HCT116 (cell line): Measurements from ENCODE around the gene IFNA13. TPM values are rescaled to one million over a fixed set of nuclear protein-coding genes. Genes with fewer than 3 reads are reported as not detected.

Source experiments
- ATAC-seq: fragments of 200-7000 bp; cut with Tn5 transposase; 2 replicates; pipeline ENCODE4 v1.9.1; 2020; ENCODE audit warnings: mild to moderate bottlenecking, moderate library complexity
- BruUV-seq: library from RNA; stranded (reverse); fragments of 400-500 nt; replicated peaks from 2 replicates; lab custom pipeline; 2021; lab: Mats Ljungman, UMichigan
- CTCF ChIA-PET: fragments of 300-600 bp; sonication (Branson Sonifier 250); formaldehyde crosslinking; loops from one replicate; lab custom pipeline; 2021; ENCODE audit warnings: antibody characterized with exemption; lab: Charles Lee
- POLR2A ChIA-PET: fragments of 300-600, 350-600 bp; sonication (Branson Sonifier 250); formaldehyde crosslinking; loops from one replicate; lab custom pipeline; 2021; ENCODE audit warnings: antibody characterized with exemption; lab: Charles Lee
- RAD21 ChIA-PET, 2 experiments: fragments of 300-600 bp; sonication (Branson Sonifier 250); formaldehyde crosslinking; loops; one replicate each; lab custom pipeline; 2023; ENCODE audit warnings: low total read pairs in 2 of 2; ENCODE audit not compliant: uncharacterized antibody in 2 of 2, unreplicated experiment in 2 of 2, low non-redundant PET in 1 of 2; lab: Charles Lee
- DNase-seq: peaks from one replicate; pipeline ENCODE4 v3.0.0-alpha.2; 2010; ENCODE audit warnings: low read depth, low spot score
- H2AFZ ChIP-seq: fragments of 200-600 bp; shearing (Covaris generic), sonication (generic); 2 replicates; pipeline ENCODE4 v1.6.1; 2017; ENCODE audit warnings: low read depth, mixed run types, mixed read lengths, antibody characterized with exemption, low read length; ENCODE audit not compliant: poor library complexity, severe bottlenecking
- H3K27ac ChIP-seq: 2 replicates; pipeline ENCODE4 v1.5.1; 2012; ENCODE audit warnings: low read depth, low read length
- H3K27me3 ChIP-seq: fragments of 200-600 bp; sonication (generic); 2 replicates; pipeline ENCODE4 v1.6.1; 2016; ENCODE audit warnings: mixed run types, low read length, mixed read lengths; ENCODE audit not compliant: insufficient read depth
- H3K36me3 ChIP-seq, 2 experiments: fragments of 200-500 bp in 1 of 2; fragments of 200-600 bp in 1 of 2; sonication (Bioruptor generic) in 1 of 2; sonication (generic) in 1 of 2; 2 replicates each; pipeline versions ENCODE4 v1.5.1 to v1.6.1; 2014 to 2016; ENCODE audit warnings: low read length in 2 of 2, inconsistent platforms in 1 of 2, mixed read lengths in 1 of 2, mixed run types in 1 of 2; ENCODE audit not compliant: insufficient read depth in 2 of 2, control insufficient read depth in 1 of 2
- H3K4me1 ChIP-seq, 2 experiments: fragments of 200-600 bp in 1 of 2; sonication (generic) in 1 of 2; 2 replicates each; pipeline versions ENCODE4 v1.5.1 to v1.6.1; 2012 to 2017; ENCODE audit warnings: low read length in 2 of 2, inconsistent platforms in 1 of 2, mild to moderate bottlenecking in 1 of 2, mixed read lengths in 1 of 2, mixed run types in 1 of 2, moderate library complexity in 1 of 2; ENCODE audit not compliant: insufficient read depth in 2 of 2, control insufficient read depth in 1 of 2
- H3K4me2 ChIP-seq: fragments of 200-600 bp; sonication (generic); 2 replicates; pipeline ENCODE4 v1.6.1; 2017; ENCODE audit warnings: mixed run types, low read length, mixed read lengths
- H3K4me3 ChIP-seq, 2 experiments: fragments of 200-600 bp in 1 of 2; sonication (generic) in 1 of 2; replicated peaks in 1 of 2; 2 replicates each; pipeline ENCODE4 v1.5.1; 2011 to 2016; ENCODE audit warnings: low read length in 2 of 2, control low read depth in 1 of 2, low read depth in 1 of 2, mild to moderate bottlenecking in 1 of 2, mixed read lengths in 1 of 2, mixed run types in 1 of 2
- H3K79me2 ChIP-seq: fragments of 200-600 bp; sonication (generic); 2 replicates; pipeline ENCODE4 v1.6.1; 2017; ENCODE audit warnings: mild to moderate bottlenecking, mixed run types, low read length, moderate library complexity, mixed read lengths; ENCODE audit not compliant: insufficient read depth
- H3K9ac ChIP-seq: fragments of 200-600 bp; sonication (generic); 2 replicates; pipeline ENCODE4 v1.6.1; 2016; ENCODE audit warnings: low read length, mixed read lengths
- H3K9me2 ChIP-seq: fragments of 200-600 bp; sonication (generic), shearing (Covaris generic); 2 replicates; pipeline ENCODE4 v1.6.1; 2017; ENCODE audit warnings: mixed run types, mild to moderate bottlenecking, moderate library complexity; ENCODE audit not compliant: insufficient read depth
- H3K9me3 ChIP-seq, 2 experiments: fragments of 200-500 bp in 1 of 2; fragments of 200-600 bp in 1 of 2; sonication (Bioruptor generic) in 1 of 2; sonication (generic) in 1 of 2; 2 replicates each; pipeline ENCODE4 v1.6.1; 2014 to 2017; ENCODE audit warnings: low read length in 2 of 2, mixed read lengths in 2 of 2, inconsistent platforms in 1 of 2, low read depth in 1 of 2, mild to moderate bottlenecking in 1 of 2, mixed run types in 1 of 2, moderate library complexity in 1 of 2; ENCODE audit not compliant: control insufficient read depth in 1 of 2, insufficient read depth in 1 of 2
- H4K20me1 ChIP-seq: fragments of 200-600 bp; sonication (generic), shearing (Covaris generic); 2 replicates; pipeline ENCODE4 v1.6.1; 2017; ENCODE audit warnings: mixed run types, mild to moderate bottlenecking, moderate library complexity; ENCODE audit not compliant: insufficient read depth
- CBX3 ChIP-seq: IDR thresholded peaks from 2 replicates; pipeline ENCODE4 v1.6.1; 2012; ENCODE audit warnings: low read depth
- CTCF ChIP-seq, 3 experiments: fragments of 200-600 bp in 1 of 3; sonication (generic) in 1 of 3; IDR thresholded peaks in 2 of 3; conservative IDR thresholded peaks in 1 of 3; 2 replicates each; pipeline ENCODE4 v1.5.1; 2012 to 2017; ENCODE audit warnings: low read depth in 2 of 3, low read length in 2 of 3, antibody characterized with exemption in 1 of 3, borderline replicate concordance in 1 of 3, control low read depth in 1 of 3, mild to moderate bottlenecking in 1 of 3, mixed read lengths in 1 of 3, mixed run types in 1 of 3, moderate library complexity in 1 of 3; ENCODE audit not compliant: insufficient read depth in 1 of 3
- EGR1 ChIP-seq: IDR thresholded peaks from 2 replicates; pipeline ENCODE4 v1.6.1; 2012; ENCODE audit warnings: low read depth
- EZH2phosphoT487 ChIP-seq: fragments of 200-600 bp; IDR thresholded peaks from 2 replicates; pipeline ENCODE4 v1.6.1; 2018; ENCODE audit warnings: antibody characterized with exemption, borderline replicate concordance
- FOSL1 ChIP-seq: IDR thresholded peaks from 2 replicates; pipeline ENCODE4 v1.6.1; 2012; ENCODE audit warnings: low read depth
- JUND ChIP-seq: IDR thresholded peaks from 2 replicates; pipeline ENCODE4 v1.6.1; 2012
- POLR2A ChIP-seq: IDR thresholded peaks from 2 replicates; pipeline ENCODE4 v1.7.0; 2011; ENCODE audit warnings: borderline replicate concordance; ENCODE audit not compliant: insufficient read depth, insufficient read length; ENCODE audit errors: extremely low read depth
- RAD21 ChIP-seq: IDR thresholded peaks from 2 replicates; pipeline ENCODE4 v1.6.1; 2012; ENCODE audit warnings: low read depth, mild to moderate bottlenecking
- SP1 ChIP-seq: IDR thresholded peaks from 2 replicates; pipeline ENCODE4 v1.6.1; 2012; ENCODE audit warnings: low read depth
- SRF ChIP-seq: IDR thresholded peaks from 2 replicates; pipeline ENCODE4 v1.6.1; 2012; ENCODE audit warnings: low read depth
- YY1 ChIP-seq: IDR thresholded peaks from 2 replicates; pipeline ENCODE4 v1.6.1; 2011; ENCODE audit warnings: low read length, low read depth, moderate library complexity, mild to moderate bottlenecking; ENCODE audit not compliant: insufficient replicate concordance; ENCODE audit errors: extremely low read depth
- ZBTB33 ChIP-seq: IDR thresholded peaks from 2 replicates; pipeline ENCODE4 v1.6.1; 2011; ENCODE audit warnings: mild to moderate bottlenecking, low read length, moderate library complexity; ENCODE audit not compliant: insufficient replicate concordance; ENCODE audit errors: extremely low read depth
- ZFX ChIP-seq: fragments of 450-650 bp; IDR thresholded peaks from 2 replicates; pipeline ENCODE4 v1.6.1; 2017
- ZNF274 ChIP-seq: fragments of 200-500 bp; sonication (Bioruptor generic); IDR thresholded peaks from 2 replicates; pipeline ENCODE4 v1.6.1; 2014; ENCODE audit warnings: mild to moderate bottlenecking, low read depth, low read length, inconsistent platforms
- intact Hi-C: fragments of 100-400 bp; cut with micrococcal nuclease; formaldehyde crosslinking; loops from 2 replicates; pipeline ENCODE4 v1.10.0; 2022
- total RNA-seq: library from RNA; stranded (reverse); gene quantifications from one replicate; pipeline ENCODE4 v1.2.1, GENCODE V29; 2021; ENCODE audit not compliant: unreplicated experiment
- TF ChIP-seq, protein P1 (sequence below): IDR thresholded peaks from 2 replicates; pipeline ENCODE4 v1.6.1; 2012

The IFNA13 gene
- total RNA-seq, 1 experiment from 2014 or later: not detected

GRCh38 chr9:21362287-21362686 lies 5.6 kb downstream of the IFNA13 start:
- no peaks in the 10 kb centered on the region for H3K9me3 ChIP-seq
- H3K4me3 ChIP-seq: no peak overlapping the region
- no peak overlapping the region for H3K27ac ChIP-seq
- no peak overlapping the region for H2AFZ ChIP-seq
- 0 out of 2 replicates have a peak, but pooled peaks cover 3% of the 10 kb centered on the region for H3K27me3 ChIP-seq
- DNase-seq: no peak
- ChIA-PET RAD21 (no interaction called here), CTCF (no interaction called here), POLR2A (no interaction called here)
- no peaks in the 10 kb centered on the region for H4K20me1 ChIP-seq
- H3K9ac ChIP-seq: no peak overlapping the region
- H3K9me2 ChIP-seq: no peaks in the 10 kb centered on the region
- H3K36me3 ChIP-seq: no peaks in the 10 kb centered on the region
- ATAC-seq: no peak
- BruUV-seq: no TSS peak
- no peaks in the 10 kb centered on the region for H3K4me1 ChIP-seq
- intact Hi-C loops: no loop called here
- no peak overlapping the region for H3K4me2 ChIP-seq
- H3K79me2 ChIP-seq: no peaks in the 10 kb centered on the region
- TF ChIP-seq POLR2A: no peak

DNA sequence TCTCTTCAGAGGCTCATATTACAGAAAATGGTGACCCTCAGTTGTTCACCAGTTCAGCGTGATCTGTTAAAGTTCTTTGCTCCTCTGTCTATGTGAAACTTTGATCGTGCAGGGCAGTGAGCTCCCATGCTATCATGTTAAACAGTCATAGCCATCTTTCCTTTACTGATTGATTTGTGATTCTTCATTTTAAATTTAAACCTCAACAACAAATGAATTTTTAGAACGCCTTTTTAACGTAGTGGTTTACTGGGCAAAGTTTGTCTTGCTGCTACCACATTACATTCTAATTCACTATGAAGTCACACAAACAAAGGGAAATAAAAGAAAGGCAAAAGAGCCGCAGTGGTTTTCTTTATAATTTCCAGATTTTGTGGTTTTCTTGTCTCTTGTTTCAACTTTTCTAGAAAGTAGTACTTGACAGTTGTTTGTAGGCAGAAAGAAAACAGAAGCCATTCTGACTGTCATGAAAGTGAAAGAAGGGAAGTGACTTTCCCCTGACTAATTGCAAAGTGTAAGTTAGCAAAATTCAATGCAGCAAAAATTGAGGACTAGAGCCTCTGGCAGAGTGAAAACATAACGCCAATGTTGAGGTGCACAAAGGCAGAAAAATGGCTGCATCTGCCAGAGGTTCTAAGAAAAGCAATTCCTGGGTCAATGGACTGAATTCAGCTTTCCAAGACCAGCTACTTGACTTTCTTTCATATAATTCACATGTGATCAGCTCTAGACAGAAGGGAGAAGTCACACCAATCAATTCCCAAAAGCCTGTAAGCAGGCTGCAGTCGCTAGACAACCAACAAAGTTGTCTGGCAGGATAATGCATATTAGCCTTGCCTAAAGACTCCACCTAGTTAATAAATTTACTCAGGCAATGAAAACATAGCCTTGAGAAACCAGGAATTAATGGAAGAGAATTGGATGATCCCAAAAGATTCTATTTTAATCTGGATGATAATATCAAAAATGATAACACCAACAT lies 10.1 kb downstream of the IFNA13 start:
- Histone ChIP-seq H3K79me2 (no peaks in the 10 kb centered on the region), H3K4me2 (no peak overlapping the region), H3K9me2 (no peaks in the 10 kb centered on the region), H2AFZ (no peak overlapping the region), H3K4me1 (no peaks in the 10 kb centered on the region), H3K9me3 (no peaks in the 10 kb centered on the region), H3K36me3 (no peaks in the 10 kb centered on the region), H3K27ac (no peak overlapping the region), H3K9ac (no peak overlapping the region), H3K27me3 (no peaks in the 10 kb centered on the region), H3K4me3 (no peak overlapping the region), H4K20me1 (no peaks in the 10 kb centered on the region)
- CTCF ChIA-PET: no interaction called here
- intact Hi-C loops: no loop called here
- TF ChIP-seq EGR1: no peak
- TF ChIP-seq, protein P1, sequence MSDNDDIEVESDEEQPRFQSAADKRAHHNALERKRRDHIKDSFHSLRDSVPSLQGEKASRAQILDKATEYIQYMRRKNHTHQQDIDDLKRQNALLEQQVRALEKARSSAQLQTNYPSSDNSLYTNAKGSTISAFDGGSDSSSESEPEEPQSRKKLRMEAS: no peak
- TF ChIP-seq SP1: no peak
- TF ChIP-seq CTCF (IDR thresholded peaks at IDR 0.05 in 2 of 3, conservative IDR thresholded peaks at IDR 0.05 in 1 of 3; ENCODE audit: borderline replicate concordance in 1 of 3, insufficient read depth in 1 of 3, low read depth in 2 of 3, low read length in 2 of 3): no peak
- TF ChIP-seq FOSL1: no peak
- no peak for TF ChIP-seq RAD21
- TF ChIP-seq ZFX: no peak
- TF ChIP-seq CBX3: no peak
- TF ChIP-seq ZBTB33: no peak
- no peak for TF ChIP-seq JUND
- TF ChIP-seq YY1: no peak
- no peak for TF ChIP-seq ZNF274
- TF ChIP-seq EZH2phosphoT487: no peak
- no peak for TF ChIP-seq POLR2A
- no peak for TF ChIP-seq SRF
- RAD21 ChIA-PET: no interaction called here
- ATAC-seq: no peak
- no TSS peak for BruUV-seq
- POLR2A ChIA-PET: no interaction called here
- no peak for DNase-seq
